ENCODE results near the gene MAP3K20.

The MAP3K20 gene

GRCh38 chr2:173056705-173057364, 18.8 kb upstream of the MAP3K20 start:
- no peak for DNase-seq (ENCODE audit: low spot score)
- in situ Hi-C loops (cut with MboI; ENCODE audit: low sequenced_read_pairs, unreplicated experiment), result no loop called here
- TF ChIP-seq CTCF (IDR thresholded peaks at IDR 0.05; ENCODE audit: borderline replicate concordance, control extremely low read depth, extremely low read depth, insufficient read depth, missing control alignments), result no peak

GRCh38 chr2:173058097-173058496, 17.5 kb upstream of the MAP3K20 start:
- no peak for DNase-seq (ENCODE audit: low spot score)
- TF ChIP-seq CTCF (IDR thresholded peaks at IDR 0.05; ENCODE audit: borderline replicate concordance, control extremely low read depth, extremely low read depth, insufficient read depth, missing control alignments), result no peak
- in situ Hi-C loops (cut with MboI; ENCODE audit: low sequenced_read_pairs, unreplicated experiment), result no loop called here

- in situ Hi-C loops (cut with MboI; ENCODE audit: low sequenced_read_pairs, unreplicated experiment), result no loop called here
- TF ChIP-seq CTCF (IDR thresholded peaks at IDR 0.05; ENCODE audit: borderline replicate concordance, control extremely low read depth, extremely low read depth, insufficient read depth, missing control alignments), result no peak
- DNase-seq (ENCODE audit: low spot score), result no peak
Measured at GRCh38 chr2:173058673-173059072, 17.0 kb upstream of the MAP3K20 start.

- in situ Hi-C loops (cut with MboI; ENCODE audit: low sequenced_read_pairs, unreplicated experiment), result no loop called here
- TF ChIP-seq CTCF (IDR thresholded peaks at IDR 0.05; ENCODE audit: borderline replicate concordance, control extremely low read depth, extremely low read depth, insufficient read depth, missing control alignments), result no peak
Measured at GRCh38 chr2:173059292-173059691, 16.4 kb upstream of the MAP3K20 start.

GRCh38 chr2:173059971-173060461, 15.6 kb upstream of the MAP3K20 start:
- DNase-seq (ENCODE audit: low spot score), result no peak
- in situ Hi-C loops (cut with MboI; ENCODE audit: low sequenced_read_pairs, unreplicated experiment), result no loop called here
- no peak for TF ChIP-seq CTCF (IDR thresholded peaks at IDR 0.05; ENCODE audit: borderline replicate concordance, control extremely low read depth, extremely low read depth, insufficient read depth, missing control alignments)

More at GRCh38 chr2:173059292-173059691, 16.4 kb upstream of the MAP3K20 start:
- no peak for DNase-seq (ENCODE audit: low spot score)

GRCh38 chr2:173062801-173063200, 12.8 kb upstream of the MAP3K20 start:
- TF ChIP-seq CTCF (IDR thresholded peaks at IDR 0.05; ENCODE audit: borderline replicate concordance, control extremely low read depth, extremely low read depth, insufficient read depth, missing control alignments), result no peak
- no peak for DNase-seq (ENCODE audit: low spot score)
- in situ Hi-C loops (cut with MboI; ENCODE audit: low sequenced_read_pairs, unreplicated experiment), result no loop called here

Data from GM13976 (cell line).